ENCODE data around the gene MXRA8. TPM values are rescaled to one million over a fixed set of nuclear protein-coding genes. Genes with fewer than 3 reads are reported as not detected.
"Not testable (repeated sequence)": the region's sequence is repeated elsewhere in the genome, so short reads cannot be mapped to it uniquely, and the experiment has no call there.

The MXRA8 gene
- total RNA-seq, 1 donor from 2014 or later: 136 TPM

DNA sequence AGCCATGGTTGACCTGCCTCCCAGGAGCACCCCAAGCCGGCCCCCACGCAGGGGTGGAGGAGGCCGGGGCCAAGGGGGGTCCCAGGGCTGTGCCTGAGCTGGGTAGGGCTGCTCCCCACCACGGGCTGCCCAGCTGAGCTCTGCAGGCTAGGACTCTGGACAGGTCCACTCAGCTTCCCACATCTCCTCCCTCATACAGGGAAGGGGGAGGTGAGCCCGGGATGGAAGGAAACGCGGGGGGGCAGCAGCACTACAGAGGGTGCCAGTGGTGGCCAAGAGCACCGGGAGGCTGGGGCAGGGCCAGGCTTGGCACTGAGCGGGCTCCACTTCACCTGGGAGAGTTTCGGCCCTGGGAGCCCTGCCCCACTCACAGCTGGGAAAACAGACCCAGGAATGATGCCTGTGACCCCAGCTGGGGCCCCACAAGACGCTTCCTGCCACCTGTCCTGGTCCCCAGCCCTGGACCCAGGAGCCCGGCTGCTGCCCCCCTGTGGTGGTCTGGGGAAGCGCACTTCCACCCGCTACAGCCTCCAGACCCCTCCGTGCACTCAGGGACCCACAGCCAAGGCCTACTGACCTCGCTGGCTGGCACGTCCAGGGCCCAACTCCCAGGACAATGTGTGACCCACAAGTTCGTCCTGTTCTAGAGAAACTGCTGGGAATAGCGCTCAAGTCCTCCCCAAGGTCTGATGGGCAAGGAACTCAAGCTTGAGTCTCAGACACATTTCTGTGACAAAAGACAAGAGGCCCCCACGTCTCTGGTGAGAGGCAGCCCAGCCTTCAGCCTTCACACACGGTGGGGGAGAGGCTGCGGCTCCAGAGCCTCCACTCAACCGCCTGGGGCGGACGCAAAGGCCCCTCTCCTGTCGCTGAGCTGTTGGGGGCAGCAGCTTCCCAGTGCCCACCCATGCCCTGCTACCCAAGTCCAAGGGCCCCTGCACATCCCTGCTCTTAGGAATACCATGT is 13.7 kb upstream of the MXRA8 start:
- intact Hi-C loops (cut with DNase I): no loop called here
- H3K4me3 ChIP-seq: no peak overlapping the region
- H3K9me3 ChIP-seq: no peaks in the 10 kb centered on the region
- H3K4me1 ChIP-seq: peaks cover 40% of the 10 kb centered on the region
- peaks cover 0 to 9% of the 10 kb centered on the region in 2 donors for H3K36me3 ChIP-seq
- no peak overlapping the region for H3K27ac ChIP-seq
- peak in 1 of 2 donors; percentile 33 for TF ChIP-seq POLR2AphosphoS5 (IDR thresholded peaks at IDR 0.05; ENCODE audit: insufficient read depth in 1 of 2, low read depth in 1 of 2)
- TF ChIP-seq, protein P1, sequence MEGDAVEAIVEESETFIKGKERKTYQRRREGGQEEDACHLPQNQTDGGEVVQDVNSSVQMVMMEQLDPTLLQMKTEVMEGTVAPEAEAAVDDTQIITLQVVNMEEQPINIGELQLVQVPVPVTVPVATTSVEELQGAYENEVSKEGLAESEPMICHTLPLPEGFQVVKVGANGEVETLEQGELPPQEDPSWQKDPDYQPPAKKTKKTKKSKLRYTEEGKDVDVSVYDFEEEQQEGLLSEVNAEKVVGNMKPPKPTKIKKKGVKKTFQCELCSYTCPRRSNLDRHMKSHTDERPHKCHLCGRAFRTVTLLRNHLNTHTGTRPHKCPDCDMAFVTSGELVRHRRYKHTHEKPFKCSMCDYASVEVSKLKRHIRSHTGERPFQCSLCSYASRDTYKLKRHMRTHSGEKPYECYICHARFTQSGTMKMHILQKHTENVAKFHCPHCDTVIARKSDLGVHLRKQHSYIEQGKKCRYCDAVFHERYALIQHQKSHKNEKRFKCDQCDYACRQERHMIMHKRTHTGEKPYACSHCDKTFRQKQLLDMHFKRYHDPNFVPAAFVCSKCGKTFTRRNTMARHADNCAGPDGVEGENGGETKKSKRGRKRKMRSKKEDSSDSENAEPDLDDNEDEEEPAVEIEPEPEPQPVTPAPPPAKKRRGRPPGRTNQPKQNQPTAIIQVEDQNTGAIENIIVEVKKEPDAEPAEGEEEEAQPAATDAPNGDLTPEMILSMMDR (IDR thresholded peaks at IDR 0.05): peak; percentile 61 to 88 (median 85)
- TF ChIP-seq POLR2A (IDR thresholded peaks at IDR 0.05): no peak
- H3K27me3 ChIP-seq: no peaks in the 10 kb centered on the region
- no peak for DNase-seq (ENCODE audit: extremely low spot score in 2 of 2)

DNA sequence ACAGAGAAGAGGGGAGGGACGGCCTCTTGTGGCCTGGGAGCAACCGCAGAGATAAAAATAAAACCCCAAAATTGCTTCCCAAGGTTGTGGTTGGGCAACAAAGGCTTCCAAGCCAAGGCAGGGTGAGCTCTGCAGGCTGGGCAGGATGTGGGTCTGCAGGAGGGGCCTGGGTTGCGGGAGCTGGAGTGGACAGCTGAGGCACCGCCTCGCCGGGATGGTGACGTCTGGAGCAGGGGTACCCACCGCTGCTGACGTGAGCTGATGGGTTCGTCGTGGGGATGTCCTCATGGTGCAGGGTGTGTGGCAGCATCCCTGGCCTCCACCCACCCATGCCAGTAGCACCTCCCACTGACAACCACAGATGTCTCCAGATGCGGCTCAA is 13.0 kb upstream of the MXRA8 start:
- Histone ChIP-seq H3K27me3 (no peaks in the 10 kb centered on the region), H3K27ac (no peak overlapping the region), H3K4me3 (no peak overlapping the region), H3K9me3 (no peaks in the 10 kb centered on the region), H3K4me1 (peaks cover 39% of the 10 kb centered on the region), H3K36me3 (peaks cover 0 to 9% of the 10 kb centered on the region in 2 donors)
- intact Hi-C loops (cut with DNase I): no loop called here
- DNase-seq (ENCODE audit: extremely low spot score in 2 of 2): no peak
- no peak for TF ChIP-seq POLR2AphosphoS5 (IDR thresholded peaks at IDR 0.05; ENCODE audit: insufficient read depth in 1 of 2, low read depth in 1 of 2)
- TF ChIP-seq, protein P1 (IDR thresholded peaks at IDR 0.05): no peak
- TF ChIP-seq POLR2A (IDR thresholded peaks at IDR 0.05): no peak

DNA sequence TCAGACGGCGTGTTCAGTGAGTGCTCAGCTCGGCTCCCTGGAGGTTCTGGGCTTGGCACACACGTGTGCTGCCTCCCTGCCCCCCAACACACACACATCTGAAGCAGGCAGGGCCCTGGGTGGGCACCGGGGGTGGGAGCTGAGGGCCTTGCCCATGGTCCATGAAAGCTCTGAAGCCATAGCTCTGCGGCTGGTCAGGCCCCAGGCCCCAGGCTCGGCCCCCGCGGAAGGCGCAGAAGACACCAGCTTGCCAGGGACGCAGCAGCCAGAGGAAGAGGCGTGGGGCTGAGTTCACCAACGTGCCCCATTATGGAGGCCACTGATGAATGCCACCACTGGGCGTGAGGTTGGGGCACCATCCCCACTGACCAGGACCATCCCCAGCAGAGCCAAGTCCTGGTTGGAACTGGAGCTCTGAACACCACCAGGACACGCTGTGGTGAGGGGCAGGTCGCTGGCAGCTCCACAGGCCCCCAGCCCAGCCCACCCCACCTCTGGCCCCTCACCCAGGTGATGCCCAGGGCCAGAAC is 12.5 kb upstream of the MXRA8 start:
- H3K4me1 ChIP-seq: peaks cover 34% of the 10 kb centered on the region
- peaks cover 0 to 9% of the 10 kb centered on the region in 2 donors for H3K36me3 ChIP-seq
- H3K27me3 ChIP-seq: no peaks in the 10 kb centered on the region
- DNase-seq (ENCODE audit: extremely low spot score in 2 of 2): no peak
- no peaks in the 10 kb centered on the region for H3K9me3 ChIP-seq
- intact Hi-C loops (cut with DNase I): no loop called here
- TF ChIP-seq POLR2A (IDR thresholded peaks at IDR 0.05) (no peak), POLR2AphosphoS5 (IDR thresholded peaks at IDR 0.05; ENCODE audit: insufficient read depth in 1 of 2, low read depth in 1 of 2) (no peak)
- TF ChIP-seq, protein P1 (IDR thresholded peaks at IDR 0.05): no peak
- H3K27ac ChIP-seq: no peak overlapping the region
- no peak overlapping the region for H3K4me3 ChIP-seq

DNA sequence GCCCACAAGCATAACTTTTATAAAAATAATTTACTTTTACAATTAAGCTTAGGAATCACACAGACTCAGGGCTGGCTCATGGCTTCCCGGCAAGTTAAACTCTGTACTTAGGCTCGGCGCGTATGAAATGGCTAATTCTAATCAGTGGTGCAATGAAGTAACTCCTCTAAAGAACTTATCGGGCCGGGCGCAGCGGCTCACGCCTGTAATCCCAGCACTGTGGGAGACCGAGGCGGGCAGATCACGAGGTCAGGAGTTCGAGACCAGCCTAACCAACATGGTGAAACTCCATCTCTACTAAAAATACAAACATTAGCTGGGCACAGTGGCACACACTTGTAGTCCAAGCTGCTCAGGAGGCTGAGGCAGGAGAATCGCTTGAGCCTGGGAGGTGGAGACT is 11.7 kb upstream of the MXRA8 start:
- DNase-seq (ENCODE audit: extremely low spot score in 2 of 2); H3K36me3 ChIP-seq; H3K4me3 ChIP-seq; H3K9me3 ChIP-seq; H3K27ac ChIP-seq; H3K27me3 ChIP-seq; intact Hi-C loops (cut with DNase I): not testable (repeated sequence)
- H3K4me1 ChIP-seq: peaks cover 31% of the 10 kb centered on the region

DNA sequence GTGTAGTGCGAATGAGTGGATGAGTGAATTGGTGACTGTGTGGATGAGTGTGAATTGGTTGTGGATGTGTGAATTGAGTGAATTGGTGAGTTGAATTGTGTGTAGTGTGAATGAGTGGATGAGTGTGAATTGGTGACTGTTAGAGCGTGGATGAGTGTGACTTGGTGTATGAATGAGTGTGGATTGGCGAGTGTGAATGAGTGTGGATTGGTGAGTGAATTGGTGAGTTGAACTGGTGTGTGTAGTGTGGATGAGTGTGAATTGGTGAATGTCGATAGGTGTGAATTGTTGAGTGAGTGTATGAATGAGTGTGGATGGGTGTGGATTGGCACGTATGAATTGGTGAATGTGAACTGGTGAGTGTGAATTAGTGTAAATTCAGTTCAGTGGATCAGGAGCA is 9.0 kb upstream of the MXRA8 start:
- Histone ChIP-seq H3K4me1 (peaks cover 14% of the 10 kb centered on the region), H3K4me3 (no peak overlapping the region), H3K9me3 (no peaks in the 10 kb centered on the region), H3K27me3 (no peaks in the 10 kb centered on the region), H3K27ac (no peak overlapping the region), H3K36me3 (no peaks in the 10 kb centered on the region)
- TF ChIP-seq POLR2AphosphoS5 (IDR thresholded peaks at IDR 0.05; ENCODE audit: insufficient read depth in 1 of 2, low read depth in 1 of 2) (no peak), POLR2A (IDR thresholded peaks at IDR 0.05) (no peak)
- TF ChIP-seq, protein P1 (IDR thresholded peaks at IDR 0.05): no peak
- intact Hi-C loops (cut with DNase I): no loop called here
- DNase-seq (ENCODE audit: extremely low spot score in 2 of 2): no peak

All from vagina (tissue), 2 donors.